ENCODE data around the gene FAM222A. TPM values are rescaled to one million over a fixed set of nuclear protein-coding genes. Genes with fewer than 3 reads are reported as not detected.
A peak's percentile ranks its signal among the peaks of the same experiment; 100 is the strongest.

Gene FAM222A
- total RNA-seq, 1 experiment from 2014 or later, result 2.8 TPM

GRCh38 chr12:109738878-109739665 lies 25.4 kb downstream of the FAM222A start:
- no peak overlapping the region for H4K91ac ChIP-seq (ENCODE audit: insufficient read length, low read depth, low read length)
- no peak overlapping the region for H3K27ac Mint-ChIP-seq
- no peak overlapping the region for H3K9ac ChIP-seq (ENCODE audit: extremely low read depth, insufficient read length, low read length)
- H3K4ac ChIP-seq (ENCODE audit: low read depth, low read length), result no peak overlapping the region
- H4K20me1 ChIP-seq (ENCODE audit: control insufficient read depth, insufficient read depth, insufficient read length), result no peaks in the 10 kb centered on the region
- H2BK20ac ChIP-seq (ENCODE audit: low read depth, low read length, poor library complexity, severe bottlenecking), result no peak overlapping the region
- no peak overlapping the region for H2AK5ac ChIP-seq (ENCODE audit: insufficient read length, low read length)
- no peak overlapping the region for H2BK5ac ChIP-seq (ENCODE audit: insufficient read length, low read length)
- no peak overlapping the region for H3K18ac ChIP-seq (ENCODE audit: insufficient read length, low read depth, low read length)
- no peak for TF ChIP-seq CTCF (conservative IDR thresholded peaks at IDR 0.05)
- H3T11ph ChIP-seq (ENCODE audit: low read length), result no peak overlapping the region
- H3K9me3 Mint-ChIP-seq, result no peaks in the 10 kb centered on the region; a peak in 1 of 5 replicates
- H4K5ac ChIP-seq (ENCODE audit: insufficient read length, low read depth, low read length), result no peak overlapping the region
- H3K4me2 ChIP-seq (ENCODE audit: insufficient read depth, insufficient read length, low read length), result no peak overlapping the region
- H3K9me3 ChIP-seq (ENCODE audit: control insufficient read depth, low read depth, low read length), result no peaks in the 10 kb centered on the region
- H3K23ac ChIP-seq (ENCODE audit: insufficient read length, low read depth, low read length), result no peak overlapping the region
- no peaks in the 10 kb centered on the region for H3K79me2 ChIP-seq (ENCODE audit: insufficient read depth, low read length)
- H3K27ac ChIP-seq (ENCODE audit: insufficient read length, low read depth, low read length), result no peak overlapping the region
- H2BK15ac ChIP-seq (ENCODE audit: low read depth, low read length), result no peak overlapping the region
- H3K4me1 Mint-ChIP-seq, result peaks cover 28 to 45% of the 10 kb centered on the region in 2 experiments
- H2BK12ac ChIP-seq (ENCODE audit: insufficient read length, low read depth, low read length), result no peak overlapping the region
- no peaks in the 10 kb centered on the region for H3K27me3 ChIP-seq (ENCODE audit: insufficient read depth, low read length)
- peak; percentile 25 for DNase-seq
- no peak overlapping the region for H3K14ac ChIP-seq (ENCODE audit: insufficient read depth, low read length)
- no peaks in the 10 kb centered on the region; the same call in 1 of the 2 replicates for H3K4me1 ChIP-seq (ENCODE audit: insufficient read depth, low read length)
- H3K23me2 ChIP-seq (ENCODE audit: insufficient read length, low read depth, low read length, poor library complexity, severe bottlenecking), result no peaks in the 10 kb centered on the region
- no peak overlapping the region for H2BK120ac ChIP-seq (ENCODE audit: low read depth, low read length, poor library complexity, severe bottlenecking)
- H2AFZ ChIP-seq (ENCODE audit: low read length), result no peak overlapping the region
- peaks cover 21% of the 10 kb centered on the region for H3K27me3 Mint-ChIP-seq (ENCODE audit: low read depth)
- H3K4me3 Mint-ChIP-seq, result no peak overlapping the region
- no peak overlapping the region for H4K8ac ChIP-seq (replicated peaks; ENCODE audit: insufficient read length, low read depth, low read length)
- WGBS (ENCODE audit: extremely low coverage, insufficient read length, low lambda C conversion rate), result no CpG with 5 or more reads among the region's 6 CpGs
- H3K79me1 ChIP-seq (ENCODE audit: insufficient read depth, low read depth, low read length, poor library complexity, severe bottlenecking), result no peaks in the 10 kb centered on the region
- H3K36me3 Mint-ChIP-seq (ENCODE audit: insufficient read depth in 1 of 3, low read depth in 3 of 3), result no peaks in the 10 kb centered on the region
- no peak overlapping the region for H3K56ac ChIP-seq (ENCODE audit: insufficient read length, low read depth, low read length)

All from H9 (cell line).